GM08714 (cell line): ENCODE results near the gene HSF2BP.

ENCODE experiments used
- H3K4me3 ChIP-seq: fragments of 200-500 bp; sonication (Bioruptor generic); 2 replicates; pipeline ENCODE4 v1.5.1; 2014; ENCODE audit warnings: mild to moderate bottlenecking, low read length, inconsistent platforms
- ZNF274 ChIP-seq: IDR thresholded peaks from 2 replicates; pipeline ENCODE4 v1.6.1; 2012; ENCODE audit warnings: mild to moderate bottlenecking, low read depth, low read length

HSF2BP gene

GRCh38 chr21:43646550-43647260 is 12.6 kb downstream of the HSF2BP start:
- H3K4me3 ChIP-seq = no peak overlapping the region
- no peak for TF ChIP-seq ZNF274

- no peak for TF ChIP-seq ZNF274
- H3K4me3 ChIP-seq = no peak overlapping the region
These were observed 13.3 kb downstream of the HSF2BP start for GRCh38 chr21:43645976-43646375.

GRCh38 chr21:43645136-43645891 is 14.0 kb downstream of the HSF2BP start:
- H3K4me3 ChIP-seq = no peak overlapping the region
- TF ChIP-seq ZNF274 = no peak

- no peak for TF ChIP-seq ZNF274
- H3K4me3 ChIP-seq = no peak overlapping the region
These were observed 14.7 kb downstream of the HSF2BP start for GRCh38 chr21:43644609-43645008.

- H3K4me3 ChIP-seq = no peak overlapping the region
- TF ChIP-seq ZNF274 = no peak
These were observed 15.2 kb downstream of the HSF2BP start for GRCh38 chr21:43644071-43644470.

GRCh38 chr21:43643193-43643592 is 16.1 kb downstream of the HSF2BP start:
- no peak overlapping the region for H3K4me3 ChIP-seq
- TF ChIP-seq ZNF274 = no peak

GRCh38 chr21:43640400-43640799 is 18.9 kb downstream of the HSF2BP start:
- no peak for TF ChIP-seq ZNF274
- no peak overlapping the region for H3K4me3 ChIP-seq

- no peak overlapping the region for H3K4me3 ChIP-seq
- TF ChIP-seq ZNF274 = no peak
These were observed 19.6 kb downstream of the HSF2BP start for GRCh38 chr21:43639470-43640353.

- H3K4me3 ChIP-seq = no peak overlapping the region
- no peak for TF ChIP-seq ZNF274
These were observed 21.6 kb downstream of the HSF2BP start for GRCh38 chr21:43637530-43638158.

GRCh38 chr21:43635436-43635835 is 23.9 kb downstream of the HSF2BP start:
- H3K4me3 ChIP-seq = no peak overlapping the region
- TF ChIP-seq ZNF274 = no peak

- no peak overlapping the region for H3K4me3 ChIP-seq
- no peak for TF ChIP-seq ZNF274
These were observed 24.7 kb downstream of the HSF2BP start for GRCh38 chr21:43634618-43635017.

- no peak for TF ChIP-seq ZNF274
- H3K4me3 ChIP-seq = no peak overlapping the region
These were observed 26.8 kb downstream of the HSF2BP start for GRCh38 chr21:43632373-43632905.

GRCh38 chr21:43631411-43632107 is 27.7 kb downstream of the HSF2BP start:
- H3K4me3 ChIP-seq = no peak overlapping the region

More at GRCh38 chr21:43631411-43632107, 27.7 kb downstream of the HSF2BP start:
- no peak for TF ChIP-seq ZNF274
